Hepatocyte (in vitro differentiated cells): ENCODE data around the gene CPNE4.

Source experiments
- EZH2 ChIP-seq: fragments of 200-600 bp; sonication (generic); IDR thresholded peaks from 2 replicates; pipeline ENCODE4 v1.6.1; 2016; ENCODE audit warnings: antibody characterized with exemption, mild to moderate bottlenecking, borderline replicate concordance
- EZH2phosphoT487 ChIP-seq: fragments of 200-600 bp; sonication (generic); IDR thresholded peaks from one replicate; pipeline ENCODE4 v1.6.1; 2018; ENCODE audit warnings: antibody characterized with exemption, mild to moderate bottlenecking, low read depth, moderate library complexity; ENCODE audit not compliant: unreplicated experiment, severe bottlenecking
- TF ChIP-seq, protein P1 (sequence below): fragments of 200-600 bp; sonication (generic); IDR thresholded peaks from 2 replicates; pipeline ENCODE4 v1.5.1; 2016; ENCODE audit warnings: antibody characterized with exemption, mild to moderate bottlenecking; ENCODE audit not compliant: poor library complexity

DNA sequence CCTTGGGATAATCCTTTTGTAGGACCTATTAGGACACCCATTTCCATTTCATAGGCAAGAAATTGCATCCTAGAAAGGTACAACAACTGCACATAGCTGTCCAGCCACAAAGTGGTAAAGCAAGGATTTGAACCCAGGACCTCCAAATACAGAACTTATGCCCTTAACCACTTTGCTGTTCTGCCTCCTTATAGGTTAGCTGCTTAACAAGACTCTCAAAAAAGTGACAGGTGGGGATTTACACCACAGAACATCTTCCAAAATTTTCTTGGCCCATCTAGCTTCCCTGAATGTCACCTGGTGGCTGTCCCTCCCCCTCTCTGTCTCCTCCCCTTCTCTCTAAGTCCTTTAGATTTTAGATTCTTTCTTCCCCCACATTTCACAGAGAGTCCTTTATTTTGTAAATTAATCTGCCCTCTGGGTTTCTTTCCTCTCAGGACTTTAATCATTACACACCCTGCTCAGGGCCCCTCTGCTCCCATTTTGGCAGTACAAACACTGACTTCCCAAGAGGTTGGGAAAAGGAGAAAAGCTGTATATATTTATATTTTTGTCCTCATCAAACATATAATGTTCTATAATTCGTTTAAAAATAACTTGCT lies 120.6 kb downstream of the CPNE4 start:
- TF ChIP-seq, protein P1, sequence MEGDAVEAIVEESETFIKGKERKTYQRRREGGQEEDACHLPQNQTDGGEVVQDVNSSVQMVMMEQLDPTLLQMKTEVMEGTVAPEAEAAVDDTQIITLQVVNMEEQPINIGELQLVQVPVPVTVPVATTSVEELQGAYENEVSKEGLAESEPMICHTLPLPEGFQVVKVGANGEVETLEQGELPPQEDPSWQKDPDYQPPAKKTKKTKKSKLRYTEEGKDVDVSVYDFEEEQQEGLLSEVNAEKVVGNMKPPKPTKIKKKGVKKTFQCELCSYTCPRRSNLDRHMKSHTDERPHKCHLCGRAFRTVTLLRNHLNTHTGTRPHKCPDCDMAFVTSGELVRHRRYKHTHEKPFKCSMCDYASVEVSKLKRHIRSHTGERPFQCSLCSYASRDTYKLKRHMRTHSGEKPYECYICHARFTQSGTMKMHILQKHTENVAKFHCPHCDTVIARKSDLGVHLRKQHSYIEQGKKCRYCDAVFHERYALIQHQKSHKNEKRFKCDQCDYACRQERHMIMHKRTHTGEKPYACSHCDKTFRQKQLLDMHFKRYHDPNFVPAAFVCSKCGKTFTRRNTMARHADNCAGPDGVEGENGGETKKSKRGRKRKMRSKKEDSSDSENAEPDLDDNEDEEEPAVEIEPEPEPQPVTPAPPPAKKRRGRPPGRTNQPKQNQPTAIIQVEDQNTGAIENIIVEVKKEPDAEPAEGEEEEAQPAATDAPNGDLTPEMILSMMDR = no peak
- TF ChIP-seq EZH2phosphoT487 (no peak), EZH2 (no peak)
